Vagina (tissue), 2 donors: ENCODE data around the gene ACSL3.

Experiments used
- CTCF ChIP-seq, 3 experiments: fragments of 450-650 bp in 2 of 3; fragments of 200-600 bp in 1 of 3; sonication (generic) in 1 of 3; IDR thresholded peaks; one replicate each; pipeline ENCODE4 v1.5.1; 2017 to 2019; ENCODE audit warnings: antibody characterized with exemption in 3 of 3, mild to moderate bottlenecking in 2 of 3, moderate library complexity in 2 of 3
- POLR2AphosphoS5 ChIP-seq, 2 donors: sonication (generic); formaldehyde crosslinking; IDR thresholded peaks; one replicate each; pipeline ENCODE4 v1.9.0; 2017; ENCODE audit warnings: antibody characterized with exemption in 2 of 2, mild to moderate bottlenecking in 2 of 2, low read depth in 1 of 2; ENCODE audit not compliant: insufficient read depth in 1 of 2

- TF ChIP-seq CTCF (IDR thresholded peaks at IDR 0.05) (no peak), POLR2AphosphoS5 (IDR thresholded peaks at IDR 0.05; ENCODE audit: insufficient read depth in 1 of 2, low read depth in 1 of 2) (no peak)
Measured at GRCh38 chr2:222899413-222900181, 38.8 kb downstream of the ACSL3 start.
